ENCODE data around the gene PLA2G4B.

- TF ChIP-seq, protein P1, sequence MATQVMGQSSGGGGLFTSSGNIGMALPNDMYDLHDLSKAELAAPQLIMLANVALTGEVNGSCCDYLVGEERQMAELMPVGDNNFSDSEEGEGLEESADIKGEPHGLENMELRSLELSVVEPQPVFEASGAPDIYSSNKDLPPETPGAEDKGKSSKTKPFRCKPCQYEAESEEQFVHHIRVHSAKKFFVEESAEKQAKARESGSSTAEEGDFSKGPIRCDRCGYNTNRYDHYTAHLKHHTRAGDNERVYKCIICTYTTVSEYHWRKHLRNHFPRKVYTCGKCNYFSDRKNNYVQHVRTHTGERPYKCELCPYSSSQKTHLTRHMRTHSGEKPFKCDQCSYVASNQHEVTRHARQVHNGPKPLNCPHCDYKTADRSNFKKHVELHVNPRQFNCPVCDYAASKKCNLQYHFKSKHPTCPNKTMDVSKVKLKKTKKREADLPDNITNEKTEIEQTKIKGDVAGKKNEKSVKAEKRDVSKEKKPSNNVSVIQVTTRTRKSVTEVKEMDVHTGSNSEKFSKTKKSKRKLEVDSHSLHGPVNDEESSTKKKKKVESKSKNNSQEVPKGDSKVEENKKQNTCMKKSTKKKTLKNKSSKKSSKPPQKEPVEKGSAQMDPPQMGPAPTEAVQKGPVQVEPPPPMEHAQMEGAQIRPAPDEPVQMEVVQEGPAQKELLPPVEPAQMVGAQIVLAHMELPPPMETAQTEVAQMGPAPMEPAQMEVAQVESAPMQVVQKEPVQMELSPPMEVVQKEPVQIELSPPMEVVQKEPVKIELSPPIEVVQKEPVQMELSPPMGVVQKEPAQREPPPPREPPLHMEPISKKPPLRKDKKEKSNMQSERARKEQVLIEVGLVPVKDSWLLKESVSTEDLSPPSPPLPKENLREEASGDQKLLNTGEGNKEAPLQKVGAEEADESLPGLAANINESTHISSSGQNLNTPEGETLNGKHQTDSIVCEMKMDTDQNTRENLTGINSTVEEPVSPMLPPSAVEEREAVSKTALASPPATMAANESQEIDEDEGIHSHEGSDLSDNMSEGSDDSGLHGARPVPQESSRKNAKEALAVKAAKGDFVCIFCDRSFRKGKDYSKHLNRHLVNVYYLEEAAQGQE (IDR thresholded peaks at IDR 0.05; ENCODE audit: low read depth), result no peak
- TF ChIP-seq FOXM1 (IDR thresholded peaks at IDR 0.05; ENCODE audit: borderline replicate concordance, low read depth), result no peak
- TF ChIP-seq EP300 (IDR thresholded peaks at IDR 0.05; ENCODE audit: borderline replicate concordance), result no peak
- no peak for TF ChIP-seq TEAD4 (IDR thresholded peaks at IDR 0.05)
- TF ChIP-seq ZBTB7A (IDR thresholded peaks at IDR 0.05; ENCODE audit: low read depth), result no peak
- no peak for TF ChIP-seq CREB1 (IDR thresholded peaks at IDR 0.05; ENCODE audit: low read depth)
- TF ChIP-seq CEBPB (IDR thresholded peaks at IDR 0.05), result no peak
- no peak for TF ChIP-seq NFIC (IDR thresholded peaks at IDR 0.05)
- TF ChIP-seq TAF1 (IDR thresholded peaks at IDR 0.05; ENCODE audit: low read depth), result no peak
- no peak for TF ChIP-seq YY1 (IDR thresholded peaks at IDR 0.05; ENCODE audit: low read depth)
- TF ChIP-seq MAX (IDR thresholded peaks at IDR 0.05), result no peak
- no peak for TF ChIP-seq RAD21 (IDR thresholded peaks at IDR 0.05; ENCODE audit: low read depth)
- TF ChIP-seq EGR1 (IDR thresholded peaks at IDR 0.05), result no peak
- TF ChIP-seq, protein P2, sequence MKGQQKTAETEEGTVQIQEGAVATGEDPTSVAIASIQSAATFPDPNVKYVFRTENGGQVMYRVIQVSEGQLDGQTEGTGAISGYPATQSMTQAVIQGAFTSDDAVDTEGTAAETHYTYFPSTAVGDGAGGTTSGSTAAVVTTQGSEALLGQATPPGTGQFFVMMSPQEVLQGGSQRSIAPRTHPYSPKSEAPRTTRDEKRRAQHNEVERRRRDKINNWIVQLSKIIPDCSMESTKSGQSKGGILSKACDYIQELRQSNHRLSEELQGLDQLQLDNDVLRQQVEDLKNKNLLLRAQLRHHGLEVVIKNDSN (IDR thresholded peaks at IDR 0.05), result no peak
These were observed 37.4 kb downstream of the PLA2G4B start for GRCh38 chr15:41876007-41876406.
